Activated naive CD8-positive, alpha-beta T cell treated with anti-CD3 and anti-CD28 coated beads, Interleukin-2, amount 50 U/mL, for 24 hours (primary cell): ENCODE measurements around the gene PLEKHM3.

Experiments
- ATAC-seq: fragments of 150-1000 bp; cut with Tn5 transposase; one replicate; pipeline ENCODE4 v1.10.0; 2021
- DNase-seq: peaks from one replicate; pipeline ENCODE4 v3.0.0; 2021
- H3K27ac Mint-ChIP-seq: one replicate; pipeline ENCODE4 v1.8.0; 2021; ENCODE audit warnings: mild to moderate bottlenecking, mixed read lengths
- H3K27me3 Mint-ChIP-seq: one replicate; pipeline ENCODE4 v1.8.0; 2021; ENCODE audit warnings: mixed read lengths
- H3K36me3 Mint-ChIP-seq: one replicate; pipeline ENCODE4 v1.8.0; 2021; ENCODE audit warnings: low read depth, mixed read lengths
- H3K4me1 Mint-ChIP-seq: one replicate; pipeline ENCODE4 v1.8.0; 2021; ENCODE audit warnings: mixed read lengths
- H3K4me3 Mint-ChIP-seq: one replicate; pipeline ENCODE4 v1.8.0; 2021; ENCODE audit warnings: mild to moderate bottlenecking, moderate library complexity, mixed read lengths
- H3K9me3 Mint-ChIP-seq: one replicate; pipeline ENCODE4 v1.8.0; 2021; ENCODE audit warnings: mixed read lengths

The PLEKHM3 gene

GRCh38 chr2:207895274-207895860 lies 130.0 kb downstream of the PLEKHM3 start:
- no peak overlapping the region for H3K27ac Mint-ChIP-seq
- H3K4me1 Mint-ChIP-seq: no peaks in the 10 kb centered on the region
- no peak overlapping the region for H3K4me3 Mint-ChIP-seq
- ATAC-seq: no peak
- H3K27me3 Mint-ChIP-seq: no peaks in the 10 kb centered on the region
- peaks cover 2% of the 10 kb centered on the region for H3K36me3 Mint-ChIP-seq
- DNase-seq: no peak
- H3K9me3 Mint-ChIP-seq: no peaks in the 10 kb centered on the region

- Mint-ChIP-seq H3K9me3 (no peaks in the 10 kb centered on the region), H3K4me1 (no peaks in the 10 kb centered on the region), H3K36me3 (peaks cover 2% of the 10 kb centered on the region), H3K27me3 (no peaks in the 10 kb centered on the region), H3K4me3 (no peak overlapping the region), H3K27ac (no peak overlapping the region)
- no peak for ATAC-seq
- DNase-seq: no peak
These were observed 132.5 kb downstream of the PLEKHM3 start for GRCh38 chr2:207892716-207893402.

GRCh38 chr2:207891086-207891844 lies 134.1 kb downstream of the PLEKHM3 start:
- Mint-ChIP-seq H3K27me3 (no peaks in the 10 kb centered on the region), H3K27ac (no peak overlapping the region), H3K4me1 (no peaks in the 10 kb centered on the region), H3K4me3 (no peak overlapping the region), H3K9me3 (no peaks in the 10 kb centered on the region), H3K36me3 (peaks cover 2% of the 10 kb centered on the region)
- ATAC-seq (no peak), DNase-seq (no peak)

GRCh38 chr2:207887500-207887899 lies 137.8 kb downstream of the PLEKHM3 start:
- ATAC-seq: no peak

GRCh38 chr2:207885010-207885409 lies 140.3 kb downstream of the PLEKHM3 start:
- no peaks in the 10 kb centered on the region for H3K4me1 Mint-ChIP-seq
- no peaks in the 10 kb centered on the region for H3K27me3 Mint-ChIP-seq
- H3K4me3 Mint-ChIP-seq: no peak overlapping the region
- DNase-seq (no peak), ATAC-seq (no peak)
- no peak overlapping the region for H3K27ac Mint-ChIP-seq
- H3K9me3 Mint-ChIP-seq: no peaks in the 10 kb centered on the region
- H3K36me3 Mint-ChIP-seq: peaks cover 3% of the 10 kb centered on the region

More at GRCh38 chr2:207887500-207887899, 137.8 kb downstream of the PLEKHM3 start:
- Mint-ChIP-seq H3K4me3 (no peak overlapping the region), H3K4me1 (no peaks in the 10 kb centered on the region), H3K9me3 (no peaks in the 10 kb centered on the region), H3K27ac (no peak overlapping the region), H3K27me3 (no peaks in the 10 kb centered on the region), H3K36me3 (peaks cover 3% of the 10 kb centered on the region)
- DNase-seq: no peak

GRCh38 chr2:207884127-207884526 lies 141.2 kb downstream of the PLEKHM3 start:
- DNase-seq: no peak
- no peaks in the 10 kb centered on the region for H3K27me3 Mint-ChIP-seq
- H3K9me3 Mint-ChIP-seq: no peaks in the 10 kb centered on the region
- H3K4me3 Mint-ChIP-seq: no peak overlapping the region
- no peak overlapping the region for H3K27ac Mint-ChIP-seq
- no peaks in the 10 kb centered on the region for H3K4me1 Mint-ChIP-seq
- peaks cover 1% of the 10 kb centered on the region for H3K36me3 Mint-ChIP-seq
- ATAC-seq: no peak

GRCh38 chr2:207883002-207883780 lies 142.1 kb downstream of the PLEKHM3 start:
- no peak overlapping the region for H3K4me3 Mint-ChIP-seq
- H3K27ac Mint-ChIP-seq: no peak overlapping the region
- H3K4me1 Mint-ChIP-seq: no peaks in the 10 kb centered on the region
- ATAC-seq: no peak
- peaks cover 1% of the 10 kb centered on the region for H3K36me3 Mint-ChIP-seq
- H3K9me3 Mint-ChIP-seq: no peaks in the 10 kb centered on the region
- DNase-seq: no peak
- no peaks in the 10 kb centered on the region for H3K27me3 Mint-ChIP-seq

- Mint-ChIP-seq H3K27ac (no peak overlapping the region), H3K27me3 (no peaks in the 10 kb centered on the region), H3K9me3 (no peaks in the 10 kb centered on the region), H3K4me3 (no peak overlapping the region), H3K36me3 (peaks cover 1% of the 10 kb centered on the region), H3K4me1 (no peaks in the 10 kb centered on the region)
- DNase-seq: no peak
- no peak for ATAC-seq
These were observed 143.4 kb downstream of the PLEKHM3 start for GRCh38 chr2:207881902-207882301.

- H3K4me1 Mint-ChIP-seq: no peaks in the 10 kb centered on the region
- no peak overlapping the region for H3K27ac Mint-ChIP-seq
- H3K4me3 Mint-ChIP-seq: no peak overlapping the region
- no peak for DNase-seq
- H3K36me3 Mint-ChIP-seq: peaks cover 1% of the 10 kb centered on the region
- no peaks in the 10 kb centered on the region for H3K9me3 Mint-ChIP-seq
- no peak for ATAC-seq
- no peaks in the 10 kb centered on the region for H3K27me3 Mint-ChIP-seq
These were observed 145.8 kb downstream of the PLEKHM3 start for GRCh38 chr2:207879536-207879935.

GRCh38 chr2:207876842-207877535 lies 148.3 kb downstream of the PLEKHM3 start:
- Mint-ChIP-seq H3K27ac (no peak overlapping the region), H3K36me3 (no peaks in the 10 kb centered on the region), H3K9me3 (no peaks in the 10 kb centered on the region), H3K4me3 (no peak overlapping the region), H3K4me1 (no peaks in the 10 kb centered on the region), H3K27me3 (no peaks in the 10 kb centered on the region)
- ATAC-seq (no peak), DNase-seq (no peak)

GRCh38 chr2:207875473-207876212 lies 149.7 kb downstream of the PLEKHM3 start:
- H3K4me3 Mint-ChIP-seq: no peak overlapping the region
- H3K36me3 Mint-ChIP-seq: no peaks in the 10 kb centered on the region
- H3K4me1 Mint-ChIP-seq: no peaks in the 10 kb centered on the region
- no peaks in the 10 kb centered on the region for H3K9me3 Mint-ChIP-seq
- no peak overlapping the region for H3K27ac Mint-ChIP-seq
- ATAC-seq (no peak), DNase-seq (no peak)
- no peaks in the 10 kb centered on the region for H3K27me3 Mint-ChIP-seq

GRCh38 chr2:207873794-207874193 lies 151.5 kb downstream of the PLEKHM3 start:
- no peaks in the 10 kb centered on the region for H3K36me3 Mint-ChIP-seq
- no peak for ATAC-seq
- H3K9me3 Mint-ChIP-seq: no peaks in the 10 kb centered on the region
- H3K4me1 Mint-ChIP-seq: peaks cover 2% of the 10 kb centered on the region
- H3K27me3 Mint-ChIP-seq: no peaks in the 10 kb centered on the region
- DNase-seq: no peak
- H3K27ac Mint-ChIP-seq: no peak overlapping the region
- no peak overlapping the region for H3K4me3 Mint-ChIP-seq

- Mint-ChIP-seq H3K36me3 (no peaks in the 10 kb centered on the region), H3K27ac (no peak overlapping the region), H3K9me3 (no peaks in the 10 kb centered on the region), H3K4me1 (peaks cover 2% of the 10 kb centered on the region), H3K4me3 (no peak overlapping the region), H3K27me3 (no peaks in the 10 kb centered on the region)
- DNase-seq: no peak
- ATAC-seq: no peak
These were observed 153.4 kb downstream of the PLEKHM3 start for GRCh38 chr2:207871911-207872310.
